OCI-LY1 (cell line): ENCODE results near the gene UTP14C.

Experiments
- EZH2 ChIP-seq: fragments of 200-600 bp; sonication (generic), shearing (Covaris generic); IDR thresholded peaks from 2 replicates; pipeline ENCODE4 v1.8.0; 2017; ENCODE audit warnings: borderline replicate concordance, mixed run types, mild to moderate bottlenecking, antibody characterized with exemption, low read length, moderate library complexity, mixed read lengths
- TF ChIP-seq, protein P1 (sequence below): fragments of 200-600 bp; sonication (generic), shearing (Covaris generic); IDR thresholded peaks from 2 replicates; pipeline ENCODE4 v1.5.1; 2017; ENCODE audit warnings: mild to moderate bottlenecking, antibody characterized with exemption, low read length, moderate library complexity, mixed read lengths

DNA sequence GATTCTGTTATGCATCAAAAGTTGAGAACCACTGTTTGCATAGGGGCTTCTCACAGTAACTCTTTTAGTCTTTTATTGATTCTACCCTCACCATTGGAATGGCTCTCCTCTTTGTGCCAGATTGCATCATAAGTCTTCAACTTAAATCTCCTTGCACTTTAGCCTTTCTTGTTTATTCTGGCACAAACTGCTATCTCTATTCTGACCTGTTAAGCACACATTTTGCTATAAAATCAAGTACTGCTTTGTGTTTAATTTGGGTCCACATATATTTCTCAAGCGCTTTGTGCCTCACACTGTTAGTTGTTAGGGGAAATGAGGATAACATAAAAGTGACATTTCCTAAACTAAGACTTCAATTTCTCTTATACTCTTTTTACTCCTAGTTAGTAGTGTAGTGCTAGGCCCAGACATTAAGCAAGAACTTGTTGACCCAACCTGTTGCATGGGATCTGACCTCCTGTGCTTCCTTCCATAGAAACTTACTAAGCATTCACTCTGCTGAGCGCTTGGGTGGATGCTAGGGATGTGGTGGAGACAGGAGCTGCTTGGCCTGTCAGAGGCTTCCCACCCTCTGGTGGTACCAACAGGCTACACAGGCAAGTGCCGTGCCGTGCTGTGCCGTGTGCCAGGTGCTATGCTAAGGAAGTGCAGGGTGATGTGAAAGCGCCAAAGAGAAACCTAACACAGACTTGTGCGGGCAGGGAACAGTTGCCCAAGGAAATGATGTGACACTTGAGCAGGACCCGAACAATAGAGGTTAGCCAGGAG is 1.2 kb downstream of the UTP14C start:
- TF ChIP-seq, protein P1, sequence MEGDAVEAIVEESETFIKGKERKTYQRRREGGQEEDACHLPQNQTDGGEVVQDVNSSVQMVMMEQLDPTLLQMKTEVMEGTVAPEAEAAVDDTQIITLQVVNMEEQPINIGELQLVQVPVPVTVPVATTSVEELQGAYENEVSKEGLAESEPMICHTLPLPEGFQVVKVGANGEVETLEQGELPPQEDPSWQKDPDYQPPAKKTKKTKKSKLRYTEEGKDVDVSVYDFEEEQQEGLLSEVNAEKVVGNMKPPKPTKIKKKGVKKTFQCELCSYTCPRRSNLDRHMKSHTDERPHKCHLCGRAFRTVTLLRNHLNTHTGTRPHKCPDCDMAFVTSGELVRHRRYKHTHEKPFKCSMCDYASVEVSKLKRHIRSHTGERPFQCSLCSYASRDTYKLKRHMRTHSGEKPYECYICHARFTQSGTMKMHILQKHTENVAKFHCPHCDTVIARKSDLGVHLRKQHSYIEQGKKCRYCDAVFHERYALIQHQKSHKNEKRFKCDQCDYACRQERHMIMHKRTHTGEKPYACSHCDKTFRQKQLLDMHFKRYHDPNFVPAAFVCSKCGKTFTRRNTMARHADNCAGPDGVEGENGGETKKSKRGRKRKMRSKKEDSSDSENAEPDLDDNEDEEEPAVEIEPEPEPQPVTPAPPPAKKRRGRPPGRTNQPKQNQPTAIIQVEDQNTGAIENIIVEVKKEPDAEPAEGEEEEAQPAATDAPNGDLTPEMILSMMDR, result no peak
- TF ChIP-seq EZH2, result no peak
